IMR-90 (cell line): ENCODE results near the gene SMIM41. TPM values are rescaled to one million over a fixed set of nuclear protein-coding genes. Genes with fewer than 3 reads are reported as not detected.

Experiments
- ATAC-seq: fragments of 200-7000 bp; cut with Tn5 transposase; 2 replicates; pipeline ENCODE4 v1.9.1; 2020; ENCODE audit warnings: low read depth, mild to moderate bottlenecking, moderate library complexity
- BruUV-seq: library from RNA; stranded (reverse); fragments of 400-500 nt; replicated peaks from 2 replicates; lab custom pipeline; 2021; lab: Mats Ljungman, UMichigan
- CTCF ChIA-PET: fragments of 300-600 bp; formaldehyde crosslinking; extraction: SDS; loops from one replicate; lab custom pipeline; 2021; ENCODE audit warnings: antibody characterized with exemption; lab: Yijun Ruan, JAX
- POLR2A ChIA-PET: fragments of 300-600 bp; sonication (Branson Sonifier 250); formaldehyde crosslinking; loops from one replicate; lab custom pipeline; 2022; ENCODE audit warnings: antibody characterized with exemption; ENCODE audit not compliant: unreplicated experiment; lab: Charles Lee
- DNase-seq: peaks from one replicate; pipeline ENCODE4 v3.0.0; 2013
- H2AFZ ChIP-seq: replicated peaks from 2 replicates; pipeline ENCODE3; 2013; ENCODE audit warnings: low read length, mild to moderate bottlenecking; ENCODE audit not compliant: poor library complexity
- H2AK5ac ChIP-seq: 2 replicates; pipeline ENCODE4 v1.6.1; 2013; ENCODE audit warnings: low read depth, low read length, inconsistent platforms
- H2AK9ac ChIP-seq: replicated peaks from 2 replicates; pipeline ENCODE3; 2013; ENCODE audit warnings: mild to moderate bottlenecking, low read depth, low read length, moderate library complexity; ENCODE audit not compliant: poor library complexity
- H2BK120ac ChIP-seq: 2 replicates; pipeline ENCODE4 v1.6.1; 2013; ENCODE audit warnings: low read depth, low read length, inconsistent platforms
- H2BK15ac ChIP-seq: 3 replicates; pipeline ENCODE4 v1.6.1; 2013; ENCODE audit warnings: low read depth, low read length, inconsistent platforms
- H2BK20ac ChIP-seq: 2 replicates; pipeline ENCODE4 v1.6.1; 2013; ENCODE audit warnings: low read depth, mild to moderate bottlenecking, inconsistent platforms, low read length, moderate library complexity
- H2BK5ac ChIP-seq: 2 replicates; pipeline ENCODE4 v1.6.1; 2013; ENCODE audit warnings: mild to moderate bottlenecking, low read depth, low read length, inconsistent platforms; ENCODE audit not compliant: poor library complexity, severe bottlenecking
- H3K14ac ChIP-seq: replicated peaks from 2 replicates; pipeline ENCODE4 v1.6.1; 2013; ENCODE audit warnings: low read depth, low read length, inconsistent platforms
- H3K18ac ChIP-seq: 2 replicates; pipeline ENCODE4 v1.6.1; 2013; ENCODE audit warnings: low read depth, low read length, control low read depth
- H3K23ac ChIP-seq: 2 replicates; pipeline ENCODE4 v1.6.1; 2013; ENCODE audit warnings: low read depth, low read length, inconsistent platforms
- H3K27ac ChIP-seq: 2 replicates; pipeline ENCODE4 v1.5.1; 2013; ENCODE audit warnings: mild to moderate bottlenecking, control low read depth, low read length; ENCODE audit not compliant: insufficient read depth
- H3K27me3 ChIP-seq: 2 replicates; pipeline ENCODE4 v1.6.1; 2013; ENCODE audit warnings: low read length; ENCODE audit not compliant: control insufficient read depth, insufficient read depth
- H3K36me3 ChIP-seq: 2 replicates; pipeline ENCODE4 v1.6.1; 2013; ENCODE audit warnings: low read length, mixed read lengths; ENCODE audit not compliant: control insufficient read depth, insufficient read depth
- H3K4ac ChIP-seq: 2 replicates; pipeline ENCODE4 v1.6.1; 2013; ENCODE audit warnings: low read depth, low read length, inconsistent platforms
- H3K4me1 ChIP-seq: 2 replicates; pipeline ENCODE4 v1.6.1; 2013; ENCODE audit warnings: low read length, mixed read lengths; ENCODE audit not compliant: control insufficient read depth, insufficient read depth
- H3K4me2 ChIP-seq: 2 replicates; pipeline ENCODE4 v1.6.1; 2013; ENCODE audit warnings: low read depth, mild to moderate bottlenecking, control low read depth, low read length, moderate library complexity
- H3K4me3 ChIP-seq: 2 replicates; pipeline ENCODE4 v1.5.1; 2013; ENCODE audit warnings: low read depth, mild to moderate bottlenecking, control low read depth, low read length, moderate library complexity; ENCODE audit not compliant: insufficient read depth
- H3K56ac ChIP-seq: 2 replicates; pipeline ENCODE4 v1.6.1; 2013; ENCODE audit warnings: low read length, inconsistent platforms; ENCODE audit not compliant: insufficient read depth; ENCODE audit errors: extremely low read depth
- H3K79me1 ChIP-seq, 2 experiments: 2 replicates each; pipeline ENCODE4 v1.6.1; 2013; ENCODE audit warnings: low read length in 2 of 2, inconsistent platforms in 1 of 2, low read depth in 1 of 2
- H3K9ac ChIP-seq: 2 replicates; pipeline ENCODE4 v1.6.1; 2013; ENCODE audit warnings: low read depth, low read length, control low read depth
- H3K9me1 ChIP-seq: 2 replicates; pipeline ENCODE4 v1.6.1; 2013; ENCODE audit warnings: low read length, inconsistent platforms; ENCODE audit not compliant: insufficient read depth
- H3K9me3 ChIP-seq: 2 replicates; pipeline ENCODE4 v1.6.1; 2013; ENCODE audit warnings: low read length; ENCODE audit not compliant: control insufficient read depth, insufficient read depth
- H4K20me1 ChIP-seq: 2 replicates; pipeline ENCODE4 v1.6.1; 2013; ENCODE audit warnings: low read length, inconsistent platforms; ENCODE audit not compliant: insufficient read depth
- H4K5ac ChIP-seq: 2 replicates; pipeline ENCODE4 v1.6.1; 2013; ENCODE audit warnings: mild to moderate bottlenecking, low read depth, low read length, control low read depth
- H4K8ac ChIP-seq, 2 experiments: 2 replicates each; pipeline ENCODE4 v1.6.1; 2013; ENCODE audit warnings: low read depth in 2 of 2, low read length in 2 of 2, control low read depth in 1 of 2, inconsistent platforms in 1 of 2
- H4K91ac ChIP-seq: 2 replicates; pipeline ENCODE4 v1.6.1; 2013; ENCODE audit warnings: low read depth, low read length, inconsistent platforms; ENCODE audit not compliant: insufficient read depth
- CEBPB ChIP-seq: IDR thresholded peaks from 2 replicates; pipeline ENCODE4 v1.6.1; 2012; ENCODE audit warnings: low read depth, low read length, improper control_type of control experiment
- CHD1 ChIP-seq: IDR thresholded peaks from 2 replicates; pipeline ENCODE4 v1.6.1; 2012; ENCODE audit warnings: low read depth, low read length, improper control_type of control experiment
- CTCF ChIP-seq: conservative IDR thresholded peaks from 2 replicates; pipeline ENCODE4 v1.5.1; 2012; ENCODE audit warnings: mild to moderate bottlenecking, low read depth, low read length, improper control_type of control experiment
- FOS ChIP-seq: fragments of 150-350 bp; IDR thresholded peaks from 2 replicates; pipeline ENCODE4 v1.6.1; 2016; ENCODE audit warnings: low read depth, low read length
- MAFK ChIP-seq: IDR thresholded peaks from 2 replicates; pipeline ENCODE4 v1.6.1; 2012; ENCODE audit warnings: low read depth, low read length, improper control_type of control experiment
- MAZ ChIP-seq: IDR thresholded peaks from 2 replicates; pipeline ENCODE4 v1.6.1; 2012; ENCODE audit warnings: low read depth, mild to moderate bottlenecking, low read length, improper control_type of control experiment, moderate library complexity, borderline replicate concordance
- MXI1 ChIP-seq: IDR thresholded peaks from 2 replicates; pipeline ENCODE4 v1.6.1; 2012; ENCODE audit warnings: low read depth, mild to moderate bottlenecking, low read length, moderate library complexity, borderline replicate concordance
- RCOR1 ChIP-seq: IDR thresholded peaks from 2 replicates; pipeline ENCODE4 v1.6.1; 2012; ENCODE audit warnings: mild to moderate bottlenecking, low read length, improper control_type of control experiment; ENCODE audit not compliant: insufficient replicate concordance
- RFX5 ChIP-seq: IDR thresholded peaks from 2 replicates; pipeline ENCODE4 v1.8.0; 2012; ENCODE audit warnings: low read depth, mild to moderate bottlenecking, low read length, moderate library complexity
- SMC3 ChIP-seq: fragments of 150-350 bp; IDR thresholded peaks from 2 replicates; pipeline ENCODE4 v1.6.1; 2016; ENCODE audit warnings: low read depth, mild to moderate bottlenecking, antibody characterized with exemption, low read length, moderate library complexity
- WGBS, 2 experiments: methylation state at CpG; one replicate each; pipeline versions ENCODE4 v1.1.5 to v1.1.7; 2013; ENCODE audit warnings: missing lambda C conversion rate in 2 of 2; ENCODE audit not compliant: insufficient read length in 1 of 2; ENCODE audit errors: extremely low coverage in 2 of 2; 5-methylcytosine and 5-hydroxymethylcytosine counted together
- dilution Hi-C: fragments of 300-500 bp; cut with HindIII; formaldehyde crosslinking; loops from one replicate; pipeline ENCODE4 v1.14.3; 2018; ENCODE audit warnings: low sequenced_read_pairs; ENCODE audit not compliant: unreplicated experiment
- in situ Hi-C: fragments of 300-500 bp; cut with MboI; formaldehyde crosslinking; loops from 3 replicates; pipeline ENCODE4 v1.14.3; 2019; ENCODE audit warnings: low sequenced_read_pairs, inconsistent platforms, mixed read lengths
- intact Hi-C: fragments of 100-400 bp; cut with micrococcal nuclease; formaldehyde crosslinking; loops from 2 replicates; pipeline ENCODE4 v1.10.0; 2022
- polyA plus RNA-seq, 3 experiments: library from polyadenylated mRNA; depleted of rRNA; stranded (reverse); fragments of >200 nt; gene quantifications; 2 replicates each; pipeline ENCODE4 v1.2.3, GENCODE V29; 2012; ENCODE audit warnings: low replicate concordance in 1 of 3
- total RNA-seq: library from RNA; depleted of rRNA; stranded (reverse); fragments of >200 nt; gene quantifications from 2 replicates; pipeline ENCODE4 v1.2.3, GENCODE V29; 2012
- TF ChIP-seq, protein P1 (sequence below): fragments of 150-350 bp; IDR thresholded peaks from 2 replicates; pipeline ENCODE4 v1.6.1; 2016; ENCODE audit warnings: low read depth, mild to moderate bottlenecking, low read length, moderate library complexity, borderline replicate concordance
- TF ChIP-seq, protein P2 (sequence below): fragments of 150-350 bp; IDR thresholded peaks from 2 replicates; pipeline ENCODE4 v1.6.1; 2017; ENCODE audit warnings: mild to moderate bottlenecking, antibody characterized with exemption, low read length, low read depth

Gene SMIM41
- total and polyA plus RNA-seq, 2 of the 4 experiments (the other 2 are of a cell fraction) = not detected

DNA sequence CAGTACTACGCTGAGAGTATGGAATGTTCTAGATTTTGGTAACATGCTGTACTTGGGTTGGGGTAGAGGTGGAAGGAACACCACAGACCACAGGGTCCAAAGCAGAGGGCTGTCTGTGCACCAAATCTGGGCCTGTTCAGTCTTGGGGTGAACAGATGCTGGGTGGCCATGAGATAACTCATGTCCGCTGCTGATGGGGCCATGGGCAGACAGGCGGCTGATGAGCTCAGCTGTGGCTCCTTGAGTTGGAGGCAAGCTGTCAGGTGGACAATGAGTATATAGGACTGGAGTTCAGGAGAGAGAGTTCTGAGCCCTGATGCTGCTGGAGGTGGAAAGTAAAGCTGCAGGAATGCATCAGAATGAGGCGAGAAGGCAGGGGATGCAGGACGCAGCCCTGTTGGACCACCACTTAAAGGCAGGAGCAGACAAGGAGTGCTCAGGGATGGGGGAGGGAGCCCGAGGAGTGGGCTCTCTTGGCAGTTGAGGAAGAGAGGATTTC is 6.2 kb downstream of the SMIM41 start (continued):
- TF ChIP-seq MAZ = no peak
- no peak for TF ChIP-seq RFX5
- no peak for TF ChIP-seq FOS
- TF ChIP-seq CHD1 = no peak

DNA sequence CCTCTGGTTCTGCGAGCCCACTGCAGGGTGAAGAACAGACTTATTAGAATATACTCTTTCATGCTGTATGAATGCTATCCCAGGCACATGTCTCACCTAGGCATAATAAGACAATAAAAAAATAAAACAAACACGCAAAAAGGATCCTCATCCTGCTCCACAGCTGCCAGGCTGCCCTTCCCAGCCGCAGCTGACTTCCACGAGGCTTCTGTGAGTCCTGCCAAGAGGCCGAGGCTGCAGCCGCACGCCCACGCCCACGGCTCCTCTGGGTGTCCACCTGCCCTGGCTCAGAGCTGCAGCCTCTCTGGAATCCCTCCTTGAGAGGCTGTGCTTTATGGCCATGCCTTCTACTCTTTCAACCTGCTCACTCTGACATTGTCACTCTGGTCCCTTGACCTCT is 6.9 kb downstream of the SMIM41 start:
- Histone ChIP-seq H3K9me1 (no peaks in the 10 kb centered on the region), H2BK20ac (no peak overlapping the region), H2BK15ac (no peak overlapping the region), H4K8ac (no peak overlapping the region), H3K14ac (no peak overlapping the region), H3K9me3 (no peaks in the 10 kb centered on the region), H3K4me1 (peaks cover 17% of the 10 kb centered on the region), H2BK120ac (no peak overlapping the region), H3K36me3 (no peaks in the 10 kb centered on the region), H3K27ac (no peak overlapping the region), H4K20me1 (peaks cover 13% of the 10 kb centered on the region), H3K79me1 (peaks cover 0 to 4% of the 10 kb centered on the region in 2 experiments; a peak in 1 of 4 replicates), H3K18ac (no peak overlapping the region), H2AFZ (no peak overlapping the region), H3K23ac (no peak overlapping the region), H4K91ac (no peak overlapping the region), H2AK9ac (no peak overlapping the region), H3K4me2 (no peak overlapping the region), H3K56ac (no peak overlapping the region), H2AK5ac (no peak overlapping the region), H3K4me3 (no peak overlapping the region), H2BK5ac (no peak overlapping the region), H4K5ac (no peak overlapping the region), H3K4ac (no peak overlapping the region), H3K27me3 (peaks cover 9% of the 10 kb centered on the region), H3K9ac (no peak overlapping the region)
- DNase-seq (peak; percentile 31), ATAC-seq (no peak)
- dilution Hi-C loops (no loop called here), intact Hi-C loops (no loop called here), in situ Hi-C loops (no loop called here)
- CTCF ChIA-PET = interaction anchor here (0.5 to 5.5 kb wide), 2 partner anchors 61 to 82 kb away, joined by 3 to 36 read pairs; no protein-coding TSS in a partner anchor
- WGBS, 2 experiments = 76% methylated on average over 7 of the region's 9 CpGs; no CpG with 5 or more reads in 1 of the 2 experiments
- POLR2A ChIA-PET = no interaction called here
- BruUV-seq = no TSS peak
- TF ChIP-seq, protein P1, sequence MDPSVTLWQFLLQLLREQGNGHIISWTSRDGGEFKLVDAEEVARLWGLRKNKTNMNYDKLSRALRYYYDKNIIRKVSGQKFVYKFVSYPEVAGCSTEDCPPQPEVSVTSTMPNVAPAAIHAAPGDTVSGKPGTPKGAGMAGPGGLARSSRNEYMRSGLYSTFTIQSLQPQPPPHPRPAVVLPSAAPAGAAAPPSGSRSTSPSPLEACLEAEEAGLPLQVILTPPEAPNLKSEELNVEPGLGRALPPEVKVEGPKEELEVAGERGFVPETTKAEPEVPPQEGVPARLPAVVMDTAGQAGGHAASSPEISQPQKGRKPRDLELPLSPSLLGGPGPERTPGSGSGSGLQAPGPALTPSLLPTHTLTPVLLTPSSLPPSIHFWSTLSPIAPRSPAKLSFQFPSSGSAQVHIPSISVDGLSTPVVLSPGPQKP = no peak
- TF ChIP-seq SMC3 = no peak
- TF ChIP-seq MXI1 = no peak
- TF ChIP-seq CEBPB = no peak
- TF ChIP-seq, protein P2, sequence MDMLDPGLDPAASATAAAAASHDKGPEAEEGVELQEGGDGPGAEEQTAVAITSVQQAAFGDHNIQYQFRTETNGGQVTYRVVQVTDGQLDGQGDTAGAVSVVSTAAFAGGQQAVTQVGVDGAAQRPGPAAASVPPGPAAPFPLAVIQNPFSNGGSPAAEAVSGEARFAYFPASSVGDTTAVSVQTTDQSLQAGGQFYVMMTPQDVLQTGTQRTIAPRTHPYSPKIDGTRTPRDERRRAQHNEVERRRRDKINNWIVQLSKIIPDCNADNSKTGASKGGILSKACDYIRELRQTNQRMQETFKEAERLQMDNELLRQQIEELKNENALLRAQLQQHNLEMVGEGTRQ = no peak
- no peak for TF ChIP-seq MAZ
- no peak for TF ChIP-seq RCOR1
- TF ChIP-seq MAFK = no peak
- TF ChIP-seq CTCF = no peak
- TF ChIP-seq RFX5 = no peak
- TF ChIP-seq FOS = no peak
- no peak for TF ChIP-seq CHD1
